Endothelial cell of umbilical vein (primary cell): ENCODE results near the gene MINDY3. TPM values are rescaled to one million over a fixed set of nuclear protein-coding genes. Genes with fewer than 3 reads are reported as not detected.

Experiments
- BruUV-seq: library from RNA; stranded (reverse); fragments of 400-500 nt; replicated peaks from 2 replicates; lab custom pipeline; 2021; lab: Mats Ljungman, UMichigan
- CTCF ChIA-PET: fragments of 300-600, 350-600 bp; sonication (Branson Sonifier 250); formaldehyde crosslinking; loops from one replicate; lab custom pipeline; 2021; ENCODE audit warnings: antibody characterized with exemption, inconsistent platforms; lab: Charles Lee
- POLR2A ChIA-PET: fragments of 300-600, 350-600 bp; sonication (Branson Sonifier 250); formaldehyde crosslinking; loops from one replicate; lab custom pipeline; 2021; ENCODE audit warnings: antibody characterized with exemption, inconsistent platforms; lab: Charles Lee
- DNase-seq: peaks from one replicate; pipeline ENCODE4 v3.0.0-alpha.2; 2011; ENCODE audit warnings: low read depth, low spot score
- FAIRE-seq: peaks from 2 replicates; lab custom pipeline; 2011; peaks lifted over from hg19 to GRCh38; lab: Jason Lieb, UNC
- H2AFZ ChIP-seq: 2 replicates; pipeline ENCODE4 v1.6.0; 2012; ENCODE audit warnings: low read depth, low read length, control low read depth, inconsistent platforms
- H3K27ac ChIP-seq: 2 replicates; pipeline ENCODE4 v1.5.1; 2011; ENCODE audit warnings: low read depth, mild to moderate bottlenecking, control low read depth, low read length, moderate library complexity; ENCODE audit not compliant: insufficient read depth
- H3K27me3 ChIP-seq, 2 experiments: 2 replicates each; pipeline versions ENCODE4 v1.6.0 to v1.6.1; 2011; ENCODE audit warnings: low read length in 2 of 2, mixed read lengths in 1 of 2; ENCODE audit not compliant: control insufficient read depth in 2 of 2, insufficient read depth in 2 of 2
- H3K36me3 ChIP-seq, 2 experiments: 2 replicates in 1 of 2; 3 replicates in 1 of 2; pipeline ENCODE4 v1.5.1; 2011; ENCODE audit warnings: low read length in 2 of 2, mild to moderate bottlenecking in 1 of 2, moderate library complexity in 1 of 2; ENCODE audit not compliant: control insufficient read depth in 2 of 2, insufficient read depth in 2 of 2; ENCODE audit errors: extremely low read depth in 1 of 2
- H3K4me1 ChIP-seq: 3 replicates; pipeline ENCODE4 v1.5.1; 2011; ENCODE audit warnings: mild to moderate bottlenecking, low read length; ENCODE audit not compliant: control insufficient read depth, insufficient read depth; ENCODE audit errors: extremely low read depth
- H3K4me2 ChIP-seq: 2 replicates; pipeline ENCODE4 v1.6.1; 2011; ENCODE audit warnings: low read length, control low read depth, mixed read lengths; ENCODE audit not compliant: insufficient read depth
- H3K4me3 ChIP-seq, 3 experiments: fragments of 200-600 bp in 1 of 3; sonication (generic), shearing (Covaris generic) in 1 of 3; replicated peaks in 1 of 3; 2 replicates each; pipeline ENCODE4 v1.5.1; 2011 to 2016; ENCODE audit warnings: control low read depth in 3 of 3, low read length in 3 of 3, mild to moderate bottlenecking in 2 of 3, inconsistent platforms in 1 of 3, low read depth in 1 of 3, moderate library complexity in 1 of 3; ENCODE audit not compliant: insufficient read depth in 1 of 3
- H3K79me2 ChIP-seq: 2 replicates; pipeline ENCODE4 v1.6.0; 2012; ENCODE audit warnings: low read length, inconsistent platforms; ENCODE audit not compliant: control insufficient read depth, insufficient read depth
- H3K9ac ChIP-seq: replicated peaks from 2 replicates; pipeline ENCODE3; 2011; ENCODE audit warnings: low read length, control low read depth; ENCODE audit not compliant: insufficient read depth; ENCODE audit errors: extremely low read depth
- H3K9me1 ChIP-seq: replicated peaks from 3 replicates; pipeline ENCODE4 v1.6.0; 2011; ENCODE audit warnings: mild to moderate bottlenecking, low read length; ENCODE audit not compliant: control insufficient read depth, insufficient read depth; ENCODE audit errors: extremely low read depth
- H3K9me3 ChIP-seq: replicated peaks from 2 replicates; pipeline ENCODE4 v1.5.1; 2012; ENCODE audit warnings: low read length, inconsistent platforms; ENCODE audit not compliant: control insufficient read depth, insufficient read depth
- H4K20me1 ChIP-seq: replicated peaks from 2 replicates; pipeline ENCODE3; 2011; ENCODE audit warnings: mild to moderate bottlenecking, low read length; ENCODE audit not compliant: control insufficient read depth, insufficient read depth; ENCODE audit errors: extremely low read depth
- EZH2 ChIP-seq: IDR thresholded peaks from 2 replicates; pipeline ENCODE4 v1.6.1; 2012; ENCODE audit warnings: borderline replicate concordance, low read depth, mild to moderate bottlenecking, moderate library complexity, low read length, inconsistent platforms; ENCODE audit not compliant: severe bottlenecking
- JUN ChIP-seq: IDR thresholded peaks from 2 replicates; pipeline ENCODE4 v1.6.1; 2011; ENCODE audit warnings: borderline replicate concordance, low read depth; ENCODE audit not compliant: insufficient read length, insufficient read depth
- POLR2A ChIP-seq: IDR thresholded peaks from 2 replicates; pipeline ENCODE4 v1.6.1; 2012; ENCODE audit warnings: low read depth, mild to moderate bottlenecking, control low read depth, low read length
- POLR2AphosphoS5 ChIP-seq: IDR thresholded peaks from 2 replicates; pipeline ENCODE4 v1.6.1; 2012; ENCODE audit warnings: low read depth, mild to moderate bottlenecking, control low read depth, low read length, moderate library complexity; ENCODE audit not compliant: insufficient read depth
- dilution Hi-C: fragments of 300-500 bp; cut with MboI; formaldehyde crosslinking; loops from one replicate; pipeline ENCODE4 v1.15.0; 2019; ENCODE audit warnings: low sequenced_read_pairs; ENCODE audit not compliant: extremely low pct_ligation_motif_present
- intact Hi-C: fragments of 100-400 bp; cut with micrococcal nuclease; formaldehyde crosslinking; loops from one replicate; pipeline ENCODE4 v1.10.0; 2022
- polyA plus RNA-seq, 4 experiments: library from polyadenylated mRNA; depleted of rRNA in 3 of 4; stranded (reverse) in 3 of 4; unstranded in 1 of 4; fragments of >200 nt; gene quantifications; 2 replicates each; pipeline versions ENCODE4 v1.2.1 to v1.2.3, GENCODE V29; 2011 to 2012; ENCODE audit warnings: missing spikeins in 1 of 4
- total RNA-seq: library from RNA; stranded (reverse); gene quantifications from 2 replicates; pipeline ENCODE4 v1.2.3, GENCODE V29; 2021

MINDY3 gene
- total and polyA plus RNA-seq, 2 donors (not counting 3 experiments of a cell fraction or from before 2014, with no cell fraction given) = 7.5 to 20.2 TPM

DNA sequence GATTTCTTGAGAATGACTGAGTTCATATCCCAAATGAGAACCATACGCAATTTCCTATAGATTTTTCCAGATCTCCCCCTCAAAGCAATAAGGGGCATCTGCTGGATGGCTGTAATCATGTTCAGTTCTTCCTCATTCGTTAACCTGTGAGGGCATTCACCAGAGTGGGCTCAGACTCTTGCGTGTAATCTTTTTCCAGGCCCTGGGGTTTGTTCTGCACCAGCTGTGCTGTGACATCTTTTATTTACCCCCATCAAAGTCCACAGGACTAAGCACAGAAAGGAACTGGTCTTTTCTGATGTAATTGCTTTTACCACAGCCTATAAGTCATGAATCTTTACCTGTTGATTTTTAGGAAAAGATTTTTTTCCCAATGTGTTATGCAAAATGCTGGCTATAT lies 112.7 kb downstream of the MINDY3 start:
- Histone ChIP-seq H2AFZ (no peak overlapping the region), H3K27me3 (peaks cover 7 to 11% of the 10 kb centered on the region in 2 experiments), H3K9me3 (no peaks in the 10 kb centered on the region), H3K79me2 (no peaks in the 10 kb centered on the region), H3K4me1 (no peaks in the 10 kb centered on the region), H3K27ac (no peak overlapping the region), H3K9ac (no peak overlapping the region), H3K36me3 (no peaks in the 10 kb centered on the region), H3K4me2 (no peak overlapping the region), H3K9me1 (no peaks in the 10 kb centered on the region), H3K4me3 (no peak overlapping the region), H4K20me1 (no peaks in the 10 kb centered on the region)
- intact Hi-C loops = no loop called here
- no TSS peak for BruUV-seq
- POLR2A ChIA-PET = no interaction called here
- CTCF ChIA-PET = interaction anchor here (1.8 kb wide), 1 partner anchor 162 kb away, joined by 4 read pairs; no protein-coding TSS in a partner anchor
- DNase-seq (no peak), FAIRE-seq (no peak)
- no peak for TF ChIP-seq POLR2AphosphoS5
- TF ChIP-seq JUN = no peak
- no peak for TF ChIP-seq EZH2
- dilution Hi-C loops = no loop called here

DNA sequence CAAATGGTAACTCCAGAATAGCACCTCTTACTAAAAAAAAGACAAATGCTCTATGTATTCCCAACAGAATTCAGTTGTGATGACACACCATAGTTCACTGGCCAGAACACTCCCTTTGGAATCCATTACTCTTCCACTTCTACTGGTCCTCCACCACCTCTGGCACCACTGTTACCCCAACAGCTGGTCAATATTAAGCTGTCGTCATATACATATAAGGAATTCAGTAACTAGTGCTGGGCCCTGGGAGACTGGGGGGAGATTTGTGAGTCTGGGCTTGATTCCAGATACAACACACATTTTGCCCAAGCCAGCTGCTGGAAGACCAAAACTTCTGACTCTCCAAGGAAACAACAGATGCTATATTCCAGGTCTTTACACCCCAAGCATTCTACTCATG lies 114.6 kb downstream of the MINDY3 start:
- dilution Hi-C loops (no loop called here), intact Hi-C loops (no loop called here)
- Histone ChIP-seq H4K20me1 (no peaks in the 10 kb centered on the region), H3K9ac (no peak overlapping the region), H3K27me3 (peaks cover 7 to 11% of the 10 kb centered on the region in 2 experiments), H3K36me3 (no peaks in the 10 kb centered on the region), H3K4me2 (no peak overlapping the region), H3K4me1 (no peaks in the 10 kb centered on the region), H3K79me2 (no peaks in the 10 kb centered on the region), H3K27ac (no peak overlapping the region), H3K4me3 (no peak overlapping the region), H2AFZ (no peak overlapping the region), H3K9me3 (no peaks in the 10 kb centered on the region), H3K9me1 (no peaks in the 10 kb centered on the region)
- no peak for FAIRE-seq
- ChIA-PET POLR2A (no interaction called here), CTCF (interaction anchor here (1.3 to 2.1 kb wide), 4 partner anchors 10 to 317 kb away, joined by 3 to 6 read pairs (median 4); partner anchors contain the start of gene ITGA8)
- BruUV-seq = no TSS peak
- TF ChIP-seq EZH2 = no peak
- TF ChIP-seq POLR2AphosphoS5 = no peak
- no peak for TF ChIP-seq POLR2A
- DNase-seq = no peak
